Fibroblast of mammary gland (primary cell): ENCODE results near the gene UST.
"Not testable (repeated sequence)": the region's sequence is repeated elsewhere in the genome, so short reads cannot be mapped to it uniquely, and the experiment has no call there.

Experiments used
- DNase-seq: peaks from one replicate; pipeline ENCODE4 v3.0.0-alpha.2; 2010; ENCODE audit warnings: low read depth
- H3K4me3 ChIP-seq: 2 replicates; pipeline ENCODE4 v1.5.1; 2011; ENCODE audit warnings: low read depth, mild to moderate bottlenecking, low read length, moderate library complexity; ENCODE audit not compliant: control insufficient read depth
- CTCF ChIP-seq: conservative IDR thresholded peaks from 2 replicates; pipeline ENCODE4 v1.5.1; 2011; ENCODE audit warnings: low read depth, low read length, inconsistent platforms; ENCODE audit not compliant: control insufficient read depth, insufficient read depth

The UST gene

GRCh38 chr6:149097794-149098193, 351.0 kb downstream of the UST start:
- TF ChIP-seq CTCF, result no peak
- H3K4me3 ChIP-seq, result no peak overlapping the region
- DNase-seq, result no peak

GRCh38 chr6:149098700-149099276, 352.0 kb downstream of the UST start:
- no peak for TF ChIP-seq CTCF
- no peak for DNase-seq
- no peak overlapping the region for H3K4me3 ChIP-seq

- no peak for DNase-seq
- TF ChIP-seq CTCF, result no peak
- H3K4me3 ChIP-seq, result no peak overlapping the region
Observed at GRCh38 chr6:149102324-149102723, 355.5 kb downstream of the UST start.

GRCh38 chr6:149103950-149104349, 357.1 kb downstream of the UST start:
- DNase-seq, H3K4me3 ChIP-seq: not testable (repeated sequence)

- no peak for TF ChIP-seq CTCF
- no peak for DNase-seq
- no peak overlapping the region for H3K4me3 ChIP-seq
Observed at GRCh38 chr6:149107520-149107919, 360.7 kb downstream of the UST start.

GRCh38 chr6:149108038-149108748, 361.4 kb downstream of the UST start:
- no peak overlapping the region for H3K4me3 ChIP-seq
- TF ChIP-seq CTCF, result no peak
- DNase-seq, result no peak

GRCh38 chr6:149108749-149109100, 361.9 kb downstream of the UST start:
- DNase-seq, result no peak
- no peak for TF ChIP-seq CTCF
- H3K4me3 ChIP-seq, result no peak overlapping the region
